ENCODE results near the gene PROCA1.

Gene PROCA1

DNA sequence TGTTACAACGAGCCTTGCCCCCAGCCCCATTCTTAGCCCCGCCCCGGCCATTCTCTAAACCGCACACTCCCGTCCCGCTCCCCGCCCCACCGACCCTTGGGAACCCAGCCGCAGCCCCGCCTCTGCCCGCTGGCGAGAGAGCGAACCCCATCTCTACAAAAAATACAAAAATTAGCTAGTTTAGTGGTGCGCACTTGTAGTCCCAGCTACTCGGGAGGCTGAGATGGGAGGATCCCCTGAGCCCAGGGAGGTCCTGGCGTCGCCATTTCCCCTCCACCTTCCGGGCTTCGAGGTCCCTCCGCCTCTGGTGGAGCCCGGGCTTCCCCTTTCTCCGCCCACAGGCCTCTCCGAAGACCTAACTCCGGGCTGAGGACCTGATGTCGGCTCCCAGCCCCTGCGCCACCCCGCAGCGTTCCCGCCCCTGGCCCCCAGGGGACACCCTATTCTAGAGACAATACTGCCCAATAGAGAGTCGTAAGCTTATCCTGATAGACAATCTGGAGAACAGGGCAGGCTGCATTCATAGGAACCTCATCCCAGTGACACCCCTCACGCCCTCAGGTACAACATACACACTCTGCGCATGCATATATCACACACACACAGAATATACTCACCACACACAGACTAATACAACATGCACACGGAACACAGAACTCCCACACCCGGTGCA, 480 bp upstream of the PROCA1 start:
- H3K4me3 ChIP-seq (ENCODE audit: low read length) = peak overlapping the region; percentile 71

DNA sequence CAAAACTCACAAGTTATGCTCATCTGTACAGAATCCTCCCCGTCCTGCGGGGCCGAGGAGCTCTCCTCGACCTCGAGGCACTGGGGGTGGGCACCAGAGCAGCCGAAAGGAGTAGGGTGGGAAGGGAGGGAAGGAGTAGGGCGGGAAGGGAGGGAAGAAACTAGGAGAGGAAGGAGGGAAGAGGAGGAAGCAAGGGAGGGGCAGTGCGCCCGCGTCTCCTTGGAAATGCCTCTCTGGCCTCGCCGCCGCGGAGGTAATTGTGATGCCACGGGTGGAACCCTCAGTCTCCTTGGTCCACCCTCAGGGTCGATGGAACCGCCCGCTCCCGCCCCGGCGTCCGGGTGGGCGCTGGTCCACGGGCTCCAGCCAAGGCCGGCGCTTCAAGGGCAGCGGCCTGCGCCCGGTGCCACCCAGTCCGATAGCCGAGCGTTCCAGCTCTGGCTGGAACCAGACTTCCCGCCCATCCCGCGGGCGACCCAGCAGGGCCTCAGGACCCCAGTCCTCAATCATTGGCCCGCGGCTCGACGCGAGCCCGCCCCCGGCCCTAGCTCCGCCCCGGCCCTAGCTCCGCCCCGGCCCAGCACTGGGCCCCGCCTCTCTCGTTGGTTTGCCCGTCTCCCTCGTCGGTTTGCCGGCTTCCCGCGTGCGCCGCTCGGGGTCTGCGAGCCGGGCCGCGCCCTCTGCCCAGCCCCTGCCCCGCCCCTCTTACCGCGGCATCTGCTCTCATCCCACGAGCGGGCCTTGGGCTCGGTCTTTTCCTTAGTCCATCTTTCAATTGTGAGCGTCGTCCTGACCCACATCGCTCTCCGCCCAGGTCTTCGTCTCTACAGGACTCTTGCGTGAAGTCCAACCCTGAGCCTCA, 596 bp downstream of the PROCA1 start:
- Histone ChIP-seq H3K9ac (ENCODE audit: low read length) (peak overlapping the region; percentile 78), H3K9me3 (ENCODE audit: control insufficient read depth, low read length) (no peaks in the 10 kb centered on the region), H3K36me3 (ENCODE audit: control insufficient read depth, insufficient read depth, low read length, severe bottlenecking) (peaks cover 19% of the 10 kb centered on the region), H3K4me1 (ENCODE audit: control insufficient read depth, insufficient read depth, low read length) (peaks cover 3% of the 10 kb centered on the region), H3K27me3 (replicated peaks; ENCODE audit: control insufficient read depth, insufficient read depth, low read length) (no peaks in the 10 kb centered on the region), H3K4me3 (ENCODE audit: low read length) (peak overlapping the region; percentile 71)
- DNase-seq (ENCODE audit: low read depth) = peak; percentile 97

More for the DNA sequence above, 480 bp upstream of the PROCA1 start:
- Histone ChIP-seq H3K9me3 (ENCODE audit: control insufficient read depth, low read length) (no peaks in the 10 kb centered on the region), H3K36me3 (ENCODE audit: control insufficient read depth, insufficient read depth, low read length, severe bottlenecking) (peaks cover 19% of the 10 kb centered on the region), H3K9ac (ENCODE audit: low read length) (peak overlapping the region; percentile 62), H3K4me1 (ENCODE audit: control insufficient read depth, insufficient read depth, low read length) (peaks cover 9% of the 10 kb centered on the region), H3K27me3 (replicated peaks; ENCODE audit: control insufficient read depth, insufficient read depth, low read length) (no peaks in the 10 kb centered on the region)
- no peak for DNase-seq (ENCODE audit: low read depth)

DNA sequence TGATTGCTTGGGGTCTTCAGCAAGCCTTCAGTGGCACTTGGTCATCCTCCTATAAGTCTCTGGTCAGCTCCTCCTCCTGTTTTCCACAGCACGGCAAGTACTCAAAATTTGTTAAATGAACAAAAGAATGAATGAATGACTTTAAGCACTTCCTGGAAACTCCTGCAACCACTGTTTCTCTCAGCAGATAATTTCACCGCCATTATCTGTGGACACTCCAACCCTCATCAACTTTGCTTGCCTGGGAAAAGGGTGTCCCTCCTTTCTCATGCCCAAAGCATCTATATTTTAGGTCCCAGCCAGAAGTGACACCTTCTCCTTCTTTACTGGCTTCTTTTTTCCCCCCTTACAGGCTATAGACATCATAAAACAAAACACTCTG, 4.4 kb downstream of the PROCA1 start:
- H3K4me3 ChIP-seq (ENCODE audit: low read length) = no peak overlapping the region

DNA sequence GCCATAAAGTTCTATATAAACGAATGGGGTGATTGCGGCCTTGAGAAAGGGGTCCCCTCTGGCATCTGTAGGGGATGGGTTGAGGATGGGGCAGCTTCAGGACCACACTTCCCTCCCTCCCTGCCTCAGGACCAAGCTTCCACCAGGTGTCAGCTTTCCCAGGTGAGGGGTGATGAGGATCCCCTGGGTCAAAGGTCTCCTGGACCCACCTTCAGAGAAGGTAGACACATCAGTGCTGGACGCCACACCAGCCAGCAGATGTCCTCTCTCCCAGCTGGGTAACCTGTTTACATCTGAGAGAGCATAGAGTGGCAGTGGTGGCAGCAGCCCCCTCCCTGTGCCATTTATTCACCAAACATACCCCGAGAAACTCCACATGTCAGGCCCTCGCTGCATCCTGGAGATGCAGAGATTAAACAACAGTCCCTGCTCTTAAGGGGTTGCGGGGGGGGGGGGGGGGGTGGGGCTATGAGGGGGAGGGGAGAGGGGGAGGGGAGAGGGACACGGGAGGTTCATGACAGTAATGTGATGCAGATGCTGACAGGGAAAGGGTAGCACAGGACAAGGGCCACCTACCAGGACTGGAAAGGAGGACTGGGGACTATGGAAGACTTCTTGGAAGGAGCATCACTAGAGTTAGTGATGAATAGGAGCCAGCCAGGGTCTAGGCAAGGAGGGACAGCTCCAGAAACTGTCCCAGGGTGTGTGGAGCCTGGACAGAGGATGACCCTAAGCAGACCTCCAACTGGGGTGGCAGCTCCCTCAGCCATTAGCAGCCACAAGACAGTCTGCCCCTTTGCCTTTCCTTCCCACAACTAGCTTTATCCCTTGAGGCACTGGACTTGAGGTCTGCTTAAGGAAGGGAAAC, 5.0 kb downstream of the PROCA1 start:
- DNase-seq (ENCODE audit: low read depth) = no peak
- Histone ChIP-seq H3K9me3 (ENCODE audit: control insufficient read depth, low read length) (no peaks in the 10 kb centered on the region), H3K9ac (ENCODE audit: low read length) (no peak overlapping the region), H3K4me3 (ENCODE audit: low read length) (no peak overlapping the region), H3K36me3 (ENCODE audit: control insufficient read depth, insufficient read depth, low read length, severe bottlenecking) (peaks cover 32% of the 10 kb centered on the region), H3K4me1 (ENCODE audit: control insufficient read depth, insufficient read depth, low read length) (peaks cover 11% of the 10 kb centered on the region), H3K27me3 (replicated peaks; ENCODE audit: control insufficient read depth, insufficient read depth, low read length) (no peaks in the 10 kb centered on the region)

More for the DNA sequence above, 4.4 kb downstream of the PROCA1 start:
- no peak for DNase-seq (ENCODE audit: low read depth)
- H3K9me3 ChIP-seq (ENCODE audit: control insufficient read depth, low read length) = no peaks in the 10 kb centered on the region
- H3K9ac ChIP-seq (ENCODE audit: low read length) = no peak overlapping the region
- H3K36me3 ChIP-seq (ENCODE audit: control insufficient read depth, insufficient read depth, low read length, severe bottlenecking) = peaks cover 26% of the 10 kb centered on the region
- H3K27me3 ChIP-seq (replicated peaks; ENCODE audit: control insufficient read depth, insufficient read depth, low read length) = no peaks in the 10 kb centered on the region
- peaks cover 10% of the 10 kb centered on the region for H3K4me1 ChIP-seq (ENCODE audit: control insufficient read depth, insufficient read depth, low read length)

DNA sequence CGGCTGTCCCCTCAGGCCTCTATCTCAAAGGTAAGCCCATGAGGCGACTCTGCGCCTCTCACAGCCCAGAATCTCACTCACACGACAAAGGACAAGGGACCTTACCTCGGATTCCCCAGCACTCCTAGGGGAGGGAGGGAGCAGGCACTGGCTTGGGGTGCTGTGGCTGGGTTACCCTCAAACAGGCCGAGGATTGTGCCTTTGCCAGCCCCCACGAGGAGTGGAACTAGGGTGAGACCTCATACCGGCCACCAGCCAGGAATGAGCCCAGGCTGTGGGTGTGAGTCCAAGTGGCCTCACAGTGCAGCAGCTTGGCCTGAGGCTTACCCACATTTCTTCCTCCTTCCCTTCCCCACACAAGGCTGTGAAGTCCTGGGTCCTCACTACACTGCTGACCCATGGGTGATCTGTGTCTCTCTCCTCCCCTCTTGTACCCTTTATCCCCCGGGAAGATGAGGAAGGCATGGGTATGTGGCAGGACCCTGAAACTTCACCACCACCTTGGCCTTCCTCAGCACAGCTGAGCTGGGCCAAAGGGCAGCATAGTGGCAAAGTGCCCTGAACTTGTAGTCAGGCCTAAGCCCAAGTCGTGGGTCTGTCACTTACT, 5.9 kb downstream of the PROCA1 start:
- H3K9me3 ChIP-seq (ENCODE audit: control insufficient read depth, low read length) = no peaks in the 10 kb centered on the region
- DNase-seq (ENCODE audit: low read depth) = no peak
- H3K4me3 ChIP-seq (ENCODE audit: low read length) = no peak overlapping the region
- H3K36me3 ChIP-seq (ENCODE audit: control insufficient read depth, insufficient read depth, low read length, severe bottlenecking) = peaks cover 41% of the 10 kb centered on the region
- H3K27me3 ChIP-seq (replicated peaks; ENCODE audit: control insufficient read depth, insufficient read depth, low read length) = no peaks in the 10 kb centered on the region
- peaks cover 11% of the 10 kb centered on the region for H3K4me1 ChIP-seq (ENCODE audit: control insufficient read depth, insufficient read depth, low read length)
- H3K9ac ChIP-seq (ENCODE audit: low read length) = no peak overlapping the region

DNA sequence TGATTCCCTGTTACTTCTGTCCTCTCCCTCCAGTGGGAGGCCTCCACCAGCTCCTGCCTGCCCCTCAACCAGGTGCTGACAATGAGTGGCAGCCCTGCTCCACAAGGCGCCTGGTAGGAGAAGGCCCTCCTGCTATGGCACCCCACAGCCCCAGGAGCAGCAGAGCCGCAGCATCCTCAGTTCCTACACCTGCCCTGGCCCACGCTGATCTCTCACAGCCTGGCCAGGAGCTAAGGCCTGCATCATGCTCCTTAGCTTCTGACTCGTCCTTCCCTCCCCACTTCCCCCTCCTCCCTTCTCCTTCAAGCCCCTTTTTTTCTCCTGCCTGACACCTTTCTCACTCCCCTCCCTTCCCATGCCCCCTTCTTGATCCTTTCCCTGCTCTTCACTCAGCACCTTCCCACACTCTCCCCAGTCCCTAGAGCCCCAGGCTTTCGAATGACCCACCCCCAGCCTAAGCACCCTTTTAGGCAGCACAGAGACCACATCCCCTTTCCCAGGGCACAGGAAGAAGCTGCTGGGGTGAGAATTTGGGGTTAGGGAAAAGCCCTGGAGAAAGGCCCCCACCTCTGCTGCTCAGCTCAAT, 6.5 kb downstream of the PROCA1 start:
- Histone ChIP-seq H3K4me1 (ENCODE audit: control insufficient read depth, insufficient read depth, low read length) (peaks cover 11% of the 10 kb centered on the region), H3K9ac (ENCODE audit: low read length) (no peak overlapping the region), H3K9me3 (ENCODE audit: control insufficient read depth, low read length) (no peaks in the 10 kb centered on the region), H3K4me3 (ENCODE audit: low read length) (no peak overlapping the region), H3K27me3 (replicated peaks; ENCODE audit: control insufficient read depth, insufficient read depth, low read length) (no peaks in the 10 kb centered on the region), H3K36me3 (ENCODE audit: control insufficient read depth, insufficient read depth, low read length, severe bottlenecking) (peaks cover 47% of the 10 kb centered on the region)
- DNase-seq (ENCODE audit: low read depth) = no peak

DNA sequence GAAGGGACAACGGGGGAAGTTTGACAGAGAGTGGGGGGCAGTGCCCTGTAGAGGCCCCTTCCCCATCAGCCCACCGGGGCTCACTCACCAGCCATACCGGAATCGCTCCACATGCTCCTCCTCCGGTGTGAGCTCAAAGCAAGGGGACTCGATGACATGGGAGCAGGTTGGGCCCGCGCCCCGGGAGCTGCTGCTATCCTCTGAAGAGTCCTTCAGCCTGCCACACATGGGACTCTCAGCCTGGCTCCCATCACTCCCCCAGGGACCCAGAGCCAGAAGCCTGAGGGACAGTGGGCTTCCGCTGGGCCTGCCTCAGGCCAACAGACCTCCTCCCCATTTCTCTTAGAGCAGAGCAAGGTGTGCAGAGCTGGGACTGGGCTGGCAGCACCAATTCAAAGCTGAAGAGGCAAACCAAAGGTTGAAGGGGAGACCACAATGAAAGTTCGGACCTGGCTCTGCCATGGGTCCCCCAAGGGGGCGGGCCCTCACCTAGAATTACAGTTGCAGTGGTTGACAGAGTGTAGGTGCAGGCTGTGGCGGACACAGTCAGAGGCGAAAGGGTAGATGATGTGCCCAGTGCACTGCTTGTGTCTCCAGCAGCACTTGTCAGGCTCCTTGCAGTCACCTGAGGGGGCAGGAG, 7.3 kb downstream of the PROCA1 start:
- no peak for DNase-seq (ENCODE audit: low read depth)
- H3K36me3 ChIP-seq (ENCODE audit: control insufficient read depth, insufficient read depth, low read length, severe bottlenecking) = peaks cover 56% of the 10 kb centered on the region

DNA sequence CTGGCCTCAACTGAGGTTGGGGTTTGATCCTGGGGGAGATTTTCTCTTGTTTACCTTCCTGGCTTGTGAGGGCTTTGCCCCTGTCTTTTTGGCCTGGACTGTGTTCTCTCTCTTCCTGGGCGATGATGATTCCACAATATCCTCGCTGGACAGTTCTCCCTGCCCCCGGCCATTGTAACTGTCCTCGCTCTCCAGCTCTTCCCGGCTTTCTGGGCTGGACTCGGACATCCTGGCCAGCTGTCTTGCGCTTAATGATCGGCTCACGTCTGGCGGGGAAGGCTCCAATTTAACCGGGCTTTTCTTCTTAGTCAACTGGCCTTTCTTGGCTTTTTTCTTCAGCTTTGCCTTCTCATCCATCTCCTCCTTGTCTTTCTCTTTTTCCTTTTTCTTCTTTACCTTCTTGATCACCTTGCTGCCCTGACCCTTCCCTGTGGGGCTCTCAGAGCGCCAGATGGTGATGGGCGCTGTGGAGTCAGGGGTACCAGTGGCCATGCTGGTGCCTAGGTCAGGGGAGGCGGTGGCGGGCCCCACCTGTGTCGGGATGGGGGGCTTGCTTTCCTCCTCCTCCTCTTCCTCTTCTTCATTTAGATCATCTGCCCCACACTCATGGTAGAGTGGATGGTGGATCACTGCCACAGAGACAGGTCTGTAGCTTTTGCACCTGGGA, 8.0 kb downstream of the PROCA1 start:
- H3K27me3 ChIP-seq (replicated peaks; ENCODE audit: control insufficient read depth, insufficient read depth, low read length) = no peaks in the 10 kb centered on the region
- no peak for DNase-seq (ENCODE audit: low read depth)
- peaks cover 62% of the 10 kb centered on the region for H3K36me3 ChIP-seq (ENCODE audit: control insufficient read depth, insufficient read depth, low read length, severe bottlenecking)
- H3K9me3 ChIP-seq (ENCODE audit: control insufficient read depth, low read length) = no peaks in the 10 kb centered on the region
- H3K4me1 ChIP-seq (ENCODE audit: control insufficient read depth, insufficient read depth, low read length) = peaks cover 11% of the 10 kb centered on the region
- no peak overlapping the region for H3K9ac ChIP-seq (ENCODE audit: low read length)
- no peak overlapping the region for H3K4me3 ChIP-seq (ENCODE audit: low read length)

More for the DNA sequence above, 7.3 kb downstream of the PROCA1 start:
- Histone ChIP-seq H3K27me3 (replicated peaks; ENCODE audit: control insufficient read depth, insufficient read depth, low read length) (no peaks in the 10 kb centered on the region), H3K9ac (ENCODE audit: low read length) (no peak overlapping the region), H3K4me3 (ENCODE audit: low read length) (no peak overlapping the region), H3K4me1 (ENCODE audit: control insufficient read depth, insufficient read depth, low read length) (peaks cover 11% of the 10 kb centered on the region), H3K9me3 (ENCODE audit: control insufficient read depth, low read length) (no peaks in the 10 kb centered on the region)

DNA sequence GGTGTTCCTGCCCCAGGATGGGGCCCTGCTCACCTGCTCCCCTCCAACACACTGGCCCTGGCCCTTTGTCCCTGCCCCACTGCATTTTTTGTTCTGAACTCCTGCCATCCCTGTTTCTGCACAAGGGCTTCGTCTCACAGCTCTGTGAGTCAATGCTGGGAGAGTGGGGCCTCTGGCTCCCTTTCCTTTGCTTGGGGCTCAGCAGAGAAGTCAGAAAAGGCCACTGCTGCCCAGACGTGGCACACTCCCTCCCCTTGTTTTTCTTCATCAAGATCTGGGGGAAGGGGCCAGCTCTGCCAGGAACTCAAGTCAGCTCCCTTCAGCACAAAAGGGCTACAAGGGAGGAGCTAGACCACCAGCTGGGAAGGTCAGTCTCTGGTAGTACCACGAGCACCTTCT, 8.9 kb downstream of the PROCA1 start:
- no peak overlapping the region for H3K4me3 ChIP-seq (ENCODE audit: low read length)
- H3K36me3 ChIP-seq (ENCODE audit: control insufficient read depth, insufficient read depth, low read length, severe bottlenecking) = peaks cover 72% of the 10 kb centered on the region
- no peak overlapping the region for H3K9ac ChIP-seq (ENCODE audit: low read length)
- DNase-seq (ENCODE audit: low read depth) = no peak
- peaks cover 11% of the 10 kb centered on the region for H3K4me1 ChIP-seq (ENCODE audit: control insufficient read depth, insufficient read depth, low read length)
- H3K9me3 ChIP-seq (ENCODE audit: control insufficient read depth, low read length) = no peaks in the 10 kb centered on the region
- no peaks in the 10 kb centered on the region for H3K27me3 ChIP-seq (replicated peaks; ENCODE audit: control insufficient read depth, insufficient read depth, low read length)

Data from adipocyte (in vitro differentiated cells).